NCI-H2227 (cell line): ENCODE data around the gene MSRB2.

Source experiments
- DNase-seq: peaks from one replicate; lab custom pipeline; 2025; ENCODE audit not compliant: unreplicated experiment; lab: John Stamatoyannopoulos, UW

MSRB2 gene

DNA sequence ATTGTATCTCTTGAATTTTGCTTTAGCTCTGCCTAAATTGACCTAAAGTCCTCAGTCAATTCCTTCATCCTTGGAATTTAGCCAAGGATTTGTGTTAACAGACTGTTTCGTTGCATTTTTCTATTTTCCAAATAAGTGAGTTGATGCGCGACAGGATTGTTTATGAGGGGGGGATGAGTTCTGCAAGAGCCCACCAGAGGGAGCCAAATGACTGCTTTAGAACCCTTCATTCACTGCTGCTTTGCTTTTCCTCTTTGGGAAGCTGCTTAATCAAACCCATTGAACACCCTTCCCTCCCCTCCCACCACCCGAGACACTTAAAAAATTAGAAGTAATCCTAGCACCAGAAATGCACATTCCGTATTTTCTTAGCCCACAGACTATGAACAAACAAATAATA is 63.0 kb downstream of the MSRB2 start:
- DNase-seq: peak; percentile 40

GRCh38 chr10:23171232-23171876 is 76.0 kb downstream of the MSRB2 start:
- DNase-seq: no peak
